ENCODE results near the gene LRRC37A. TPM values are rescaled to one million over a fixed set of nuclear protein-coding genes. Genes with fewer than 3 reads are reported as not detected.
"Not testable (repeated sequence)": the region's sequence is repeated elsewhere in the genome, so short reads cannot be mapped to it uniquely, and the experiment has no call there.

Gene LRRC37A
- total RNA-seq, 1 experiment from 2014 or later = 2.7 TPM

GRCh38 chr17:46291618-46292017 is 3.3 kb upstream of the LRRC37A start:
- DNase-seq (ENCODE audit: low read depth, low spot score); in situ Hi-C loops (cut with HindIII; ENCODE audit: low pct_unique_long_range_greater_than_20kb, low sequenced_read_pairs); POLR2A ChIA-PET: not testable (repeated sequence)

GRCh38 chr17:46341220-46341619 is 46.3 kb downstream of the LRRC37A start:
- DNase-seq (ENCODE audit: low read depth, low spot score); POLR2A ChIA-PET; H3K4me1 ChIP-seq (ENCODE audit: control insufficient read depth, insufficient read depth, low read length); in situ Hi-C loops (cut with HindIII; ENCODE audit: low pct_unique_long_range_greater_than_20kb, low sequenced_read_pairs); H3K27ac ChIP-seq (ENCODE audit: low read length); H3K9me3 ChIP-seq (ENCODE audit: control insufficient read depth, insufficient read depth, low read depth, low read length); H3K27me3 ChIP-seq (ENCODE audit: control insufficient read depth, insufficient read depth, low read length); intact Hi-C loops (cut with micrococcal nuclease; ENCODE audit: unreplicated experiment); BruUV-seq (replicated peaks); H3K4me3 ChIP-seq (ENCODE audit: low read depth in 2 of 2, low read length in 2 of 2); H3K36me3 ChIP-seq (ENCODE audit: control insufficient read depth, insufficient read depth, low read length); CTCF ChIA-PET: not testable (repeated sequence)
- peak; percentile 65; the same call in 1 of the 2 replicates for ATAC-seq

More at GRCh38 chr17:46291618-46292017, 3.3 kb upstream of the LRRC37A start:
- H3K27me3 ChIP-seq (ENCODE audit: control insufficient read depth, insufficient read depth, low read length); ATAC-seq; CTCF ChIA-PET; BruUV-seq (replicated peaks); H3K4me1 ChIP-seq (ENCODE audit: control insufficient read depth, insufficient read depth, low read length); H3K9me3 ChIP-seq (ENCODE audit: control insufficient read depth, insufficient read depth, low read depth, low read length); H3K36me3 ChIP-seq (ENCODE audit: control insufficient read depth, insufficient read depth, low read length); H3K27ac ChIP-seq (ENCODE audit: low read length); intact Hi-C loops (cut with micrococcal nuclease; ENCODE audit: unreplicated experiment); H3K4me3 ChIP-seq (ENCODE audit: low read depth in 2 of 2, low read length in 2 of 2): not testable (repeated sequence)

GRCh38 chr17:46342131-46342530 is 47.2 kb downstream of the LRRC37A start:
- in situ Hi-C loops (cut with HindIII; ENCODE audit: low pct_unique_long_range_greater_than_20kb, low sequenced_read_pairs) = not testable (repeated sequence)

GRCh38 chr17:46348345-46348744 is 53.4 kb downstream of the LRRC37A start:
- H3K4me3 ChIP-seq (ENCODE audit: low read depth in 2 of 2, low read length in 2 of 2); DNase-seq (ENCODE audit: low read depth, low spot score); in situ Hi-C loops (cut with HindIII; ENCODE audit: low pct_unique_long_range_greater_than_20kb, low sequenced_read_pairs); CTCF ChIA-PET; H3K36me3 ChIP-seq (ENCODE audit: control insufficient read depth, insufficient read depth, low read length); BruUV-seq (replicated peaks); H3K27me3 ChIP-seq (ENCODE audit: control insufficient read depth, insufficient read depth, low read length); ATAC-seq; POLR2A ChIA-PET; intact Hi-C loops (cut with micrococcal nuclease; ENCODE audit: unreplicated experiment); H3K4me1 ChIP-seq (ENCODE audit: control insufficient read depth, insufficient read depth, low read length); H3K9me3 ChIP-seq (ENCODE audit: control insufficient read depth, insufficient read depth, low read depth, low read length); H3K27ac ChIP-seq (ENCODE audit: low read length): not testable (repeated sequence)

More at GRCh38 chr17:46342131-46342530, 47.2 kb downstream of the LRRC37A start:
- H3K9me3 ChIP-seq (ENCODE audit: control insufficient read depth, insufficient read depth, low read depth, low read length); H3K4me1 ChIP-seq (ENCODE audit: control insufficient read depth, insufficient read depth, low read length); H3K27ac ChIP-seq (ENCODE audit: low read length); CTCF ChIA-PET; intact Hi-C loops (cut with micrococcal nuclease; ENCODE audit: unreplicated experiment); ATAC-seq; DNase-seq (ENCODE audit: low read depth, low spot score); H3K36me3 ChIP-seq (ENCODE audit: control insufficient read depth, insufficient read depth, low read length); BruUV-seq (replicated peaks); H3K27me3 ChIP-seq (ENCODE audit: control insufficient read depth, insufficient read depth, low read length); H3K4me3 ChIP-seq (ENCODE audit: low read depth in 2 of 2, low read length in 2 of 2); POLR2A ChIA-PET: not testable (repeated sequence)

- in situ Hi-C loops (cut with HindIII; ENCODE audit: low pct_unique_long_range_greater_than_20kb, low sequenced_read_pairs); DNase-seq (ENCODE audit: low read depth, low spot score); H3K36me3 ChIP-seq (ENCODE audit: control insufficient read depth, insufficient read depth, low read length); POLR2A ChIA-PET; H3K27me3 ChIP-seq (ENCODE audit: control insufficient read depth, insufficient read depth, low read length); ATAC-seq; H3K9me3 ChIP-seq (ENCODE audit: control insufficient read depth, insufficient read depth, low read depth, low read length); H3K4me1 ChIP-seq (ENCODE audit: control insufficient read depth, insufficient read depth, low read length); H3K4me3 ChIP-seq (ENCODE audit: low read depth in 2 of 2, low read length in 2 of 2); CTCF ChIA-PET; H3K27ac ChIP-seq (ENCODE audit: low read length); intact Hi-C loops (cut with micrococcal nuclease; ENCODE audit: unreplicated experiment): not testable (repeated sequence)
- BruUV-seq (replicated peaks) = TSS peak; percentile 81
These were observed 54.1 kb downstream of the LRRC37A start for GRCh38 chr17:46349060-46349459.

GRCh38 chr17:46353856-46354255 is 58.9 kb downstream of the LRRC37A start:
- POLR2A ChIA-PET; CTCF ChIA-PET; ATAC-seq; DNase-seq (ENCODE audit: low read depth, low spot score); H3K27ac ChIP-seq (ENCODE audit: low read length); H3K27me3 ChIP-seq (ENCODE audit: control insufficient read depth, insufficient read depth, low read length); H3K36me3 ChIP-seq (ENCODE audit: control insufficient read depth, insufficient read depth, low read length); BruUV-seq (replicated peaks); in situ Hi-C loops (cut with HindIII; ENCODE audit: low pct_unique_long_range_greater_than_20kb, low sequenced_read_pairs); H3K4me1 ChIP-seq (ENCODE audit: control insufficient read depth, insufficient read depth, low read length); H3K9me3 ChIP-seq (ENCODE audit: control insufficient read depth, insufficient read depth, low read depth, low read length); H3K4me3 ChIP-seq (ENCODE audit: low read depth in 2 of 2, low read length in 2 of 2); intact Hi-C loops (cut with micrococcal nuclease; ENCODE audit: unreplicated experiment): not testable (repeated sequence)

- peak; percentile 82 for ATAC-seq
- H3K27ac ChIP-seq (ENCODE audit: low read length); CTCF ChIA-PET; BruUV-seq (replicated peaks); H3K27me3 ChIP-seq (ENCODE audit: control insufficient read depth, insufficient read depth, low read length); DNase-seq (ENCODE audit: low read depth, low spot score); H3K9me3 ChIP-seq (ENCODE audit: control insufficient read depth, insufficient read depth, low read depth, low read length); in situ Hi-C loops (cut with HindIII; ENCODE audit: low pct_unique_long_range_greater_than_20kb, low sequenced_read_pairs); H3K4me1 ChIP-seq (ENCODE audit: control insufficient read depth, insufficient read depth, low read length); POLR2A ChIA-PET; H3K36me3 ChIP-seq (ENCODE audit: control insufficient read depth, insufficient read depth, low read length); intact Hi-C loops (cut with micrococcal nuclease; ENCODE audit: unreplicated experiment): not testable (repeated sequence)
- peak overlapping the region in 1 of 2 experiments; percentile 21; a peak in 1 of 4 replicates for H3K4me3 ChIP-seq (ENCODE audit: low read depth in 2 of 2, low read length in 2 of 2)
These were observed 66.3 kb downstream of the LRRC37A start for GRCh38 chr17:46361145-46361735.

- BruUV-seq (replicated peaks) = TSS peak; percentile 86
- DNase-seq (ENCODE audit: low read depth, low spot score); H3K36me3 ChIP-seq (ENCODE audit: control insufficient read depth, insufficient read depth, low read length); CTCF ChIA-PET; in situ Hi-C loops (cut with HindIII; ENCODE audit: low pct_unique_long_range_greater_than_20kb, low sequenced_read_pairs); H3K4me1 ChIP-seq (ENCODE audit: control insufficient read depth, insufficient read depth, low read length); H3K27me3 ChIP-seq (ENCODE audit: control insufficient read depth, insufficient read depth, low read length); POLR2A ChIA-PET; intact Hi-C loops (cut with micrococcal nuclease; ENCODE audit: unreplicated experiment); H3K27ac ChIP-seq (ENCODE audit: low read length); H3K9me3 ChIP-seq (ENCODE audit: control insufficient read depth, insufficient read depth, low read depth, low read length): not testable (repeated sequence)
- peak; percentile 100 for ATAC-seq
- peak within 1 kb of the TSS in 1 of 2 experiments; percentile 21; a peak in 1 of 4 replicates for H3K4me3 ChIP-seq (ENCODE audit: low read depth in 2 of 2, low read length in 2 of 2)
These were observed 66.8 kb downstream of the LRRC37A start, which contains the start of gene ARL17B for GRCh38 chr17:46361755-46362154. TSS of gene ARL17B (minus strand) at chr17:46361766. CDS start at chr17:46358397, 3,369 bp downstream.
